Non-pigmented ciliary epithelial cell (primary cell): Measurements from ENCODE around the gene PRMT5.

Experiments
- DNase-seq: peaks from one replicate; pipeline ENCODE4 v3.0.0-alpha.2; 2010; ENCODE audit warnings: low read depth

The PRMT5 gene

GRCh38 chr14:22875003-22875747, 54.0 kb downstream of the PRMT5 start:
- no peak for DNase-seq

DNA sequence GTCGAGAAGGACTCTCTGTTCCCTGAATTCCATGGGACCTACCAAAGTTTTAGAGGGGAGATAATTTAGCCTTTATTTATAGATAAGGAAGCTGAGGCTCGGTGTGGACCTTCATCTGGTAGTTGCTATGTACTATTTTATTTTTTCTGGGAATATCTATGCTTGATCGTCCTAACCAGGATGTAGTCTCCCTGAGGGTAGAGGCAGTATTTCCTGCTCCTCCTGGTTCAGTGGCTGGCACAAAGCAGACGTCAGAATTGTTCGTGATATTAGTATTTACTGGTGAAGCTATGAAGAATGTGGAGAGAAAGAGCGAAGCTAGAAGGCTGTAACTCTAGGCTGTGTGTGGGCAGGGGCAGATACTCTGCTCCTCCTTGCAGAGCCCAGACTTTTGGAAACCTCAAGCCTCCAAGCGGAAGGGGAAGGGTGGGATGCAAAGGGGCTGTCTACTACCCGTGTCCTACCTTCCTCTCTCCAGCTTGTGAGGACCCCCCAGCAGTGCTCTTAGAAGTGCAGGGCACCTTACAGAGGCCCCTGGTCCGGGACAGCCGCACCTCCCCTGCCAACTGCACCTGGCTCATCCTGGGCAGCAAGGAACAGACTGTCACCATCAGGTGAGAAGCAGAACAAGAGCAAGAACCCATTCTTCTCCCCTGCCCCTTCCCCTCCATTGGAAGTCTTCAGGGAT, 56.2 kb downstream of the PRMT5 start:
- no peak for DNase-seq

DNA sequence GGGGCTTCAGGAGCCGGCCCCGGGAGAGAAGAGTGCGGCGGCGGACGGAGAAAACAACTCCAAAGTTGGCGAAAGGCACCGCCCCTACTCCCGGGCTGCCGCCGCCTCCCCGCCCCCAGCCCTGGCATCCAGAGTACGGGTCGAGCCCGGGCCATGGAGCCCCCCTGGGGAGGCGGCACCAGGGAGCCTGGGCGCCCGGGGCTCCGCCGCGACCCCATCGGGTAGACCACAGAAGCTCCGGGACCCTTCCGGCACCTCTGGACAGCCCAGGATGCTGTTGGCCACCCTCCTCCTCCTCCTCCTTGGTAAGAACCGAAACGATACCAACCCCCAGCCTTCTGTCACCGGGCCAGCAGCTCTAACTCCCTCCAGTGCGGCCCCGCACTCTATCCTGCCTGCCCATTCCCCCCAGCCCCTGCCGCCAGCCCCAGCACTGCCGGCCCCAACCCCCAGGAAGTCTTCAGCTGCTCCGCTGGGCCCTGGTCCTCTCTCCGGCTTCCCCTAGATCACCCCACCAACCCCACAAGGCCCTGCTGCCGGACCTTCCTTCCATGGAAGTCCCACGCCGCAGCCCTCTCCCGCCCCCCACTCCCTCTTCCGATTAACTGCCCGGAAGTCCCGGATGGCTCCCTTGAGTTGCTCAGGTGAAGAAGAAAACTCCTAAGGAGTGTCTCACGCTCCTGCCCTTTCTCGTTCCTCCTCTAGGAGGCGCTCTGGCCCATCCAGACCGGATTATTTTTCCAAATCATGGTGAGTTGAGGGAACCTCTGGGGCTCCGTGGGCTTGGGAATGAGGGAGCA, 56.9 kb downstream of the PRMT5 start:
- no peak for DNase-seq

GRCh38 chr14:22871224-22872032, 57.7 kb downstream of the PRMT5 start, which contains the start of gene LRP10:
Gene LRP10 (plus strand): TSS chr14:22871740. CDS start chr14:22872304, 564 bp downstream.
- no peak for DNase-seq

DNA sequence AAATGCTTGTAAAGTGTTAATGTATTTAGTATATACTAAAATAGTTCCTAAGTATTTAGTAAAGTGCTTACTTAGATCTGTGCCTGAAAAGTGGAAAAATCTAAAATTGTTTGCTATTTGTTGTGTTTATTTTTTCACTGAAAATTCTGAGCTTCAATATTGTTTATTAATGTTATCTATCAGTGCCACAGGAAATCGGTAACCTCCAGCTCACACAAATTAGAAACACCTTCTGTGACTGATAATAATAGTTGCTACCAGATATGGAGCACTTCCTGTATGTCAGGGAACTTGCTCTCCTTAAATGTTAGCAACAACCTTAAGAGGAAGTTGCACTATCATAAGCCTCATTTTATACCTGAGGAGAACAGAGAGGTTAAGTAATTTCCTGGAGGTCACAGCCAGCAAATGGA, 58.4 kb downstream of the PRMT5 start:
- no peak for DNase-seq
